Heart left ventricle (tissue), 13 donors: ENCODE results near the gene OTUD4.

Experiments used
- POLR2A ChIP-seq, 2 donors: fragments of 450-650 bp; IDR thresholded peaks; one replicate each; pipeline ENCODE4 v1.6.1; 2017; ENCODE audit warnings: antibody characterized with exemption in 2 of 2, mild to moderate bottlenecking in 2 of 2, moderate library complexity in 2 of 2
- TF ChIP-seq, protein P1 (sequence below), 12 donors: fragments of 200-600 bp; sonication (generic) in 4 of 12; IDR thresholded peaks; one replicate each; pipeline versions ENCODE4 v1.5.0 to v1.8.0; 2018 to 2022; ENCODE audit warnings: antibody characterized with exemption in 12 of 12, mild to moderate bottlenecking in 5 of 12
- donor health status: ischemic (EF 13 %, LVEDD 7.1; RV severe dilation, severe dysfunction).
- donor health status: DM: no; HTN: yes; CAD: no.
- donor health status: DM: no; HTN: no; CAD: no.
- donor health status: ischemic (EF 25% LVEDD 6.9; RV normal size, moderate dysfunction).
- donor health status: ischemic (EF 25% LVEDD 5.7; RV mildly dilated, moderate dysfunction).
- donor health status: ischemic (EF 35%, LVEDD 5.7; RV mildly dilated, moderate dysfunction).
- donor health status: nonischemic (EF 11% LVEDD 7.7; RV severe dilation, severe dysfunction).
- donor health status: DM: yes; HTN: yes; CAD: no.
- donor health status: PGD.
- donor health status: ischemic (EF 29% LVEDD 5.4; RV normal size, mild dysfunction).
- donor health status: nonischemic (EF 23%, LVEDD 6.1; RV moderate dilation, normal function).

DNA sequence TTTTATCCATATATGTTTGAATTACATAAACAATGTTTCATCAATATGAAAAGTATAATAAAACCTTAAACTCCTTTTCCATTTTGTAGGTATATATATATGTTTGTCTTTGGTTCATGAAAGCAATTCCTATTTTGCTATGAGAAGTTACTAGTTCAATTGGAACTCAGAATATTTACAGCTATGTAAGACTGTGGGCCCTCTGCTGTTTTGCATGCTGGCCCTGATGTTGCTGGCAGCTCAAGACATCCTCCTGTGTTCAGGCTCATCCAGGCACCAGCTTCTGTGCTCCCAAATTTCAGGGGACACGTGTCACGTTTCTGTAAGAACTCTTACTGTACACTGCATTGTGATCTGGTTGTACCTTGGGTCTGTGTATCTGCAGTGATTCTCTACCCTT lies 38.7 kb upstream of the OTUD4 start:
- TF ChIP-seq, protein P1, sequence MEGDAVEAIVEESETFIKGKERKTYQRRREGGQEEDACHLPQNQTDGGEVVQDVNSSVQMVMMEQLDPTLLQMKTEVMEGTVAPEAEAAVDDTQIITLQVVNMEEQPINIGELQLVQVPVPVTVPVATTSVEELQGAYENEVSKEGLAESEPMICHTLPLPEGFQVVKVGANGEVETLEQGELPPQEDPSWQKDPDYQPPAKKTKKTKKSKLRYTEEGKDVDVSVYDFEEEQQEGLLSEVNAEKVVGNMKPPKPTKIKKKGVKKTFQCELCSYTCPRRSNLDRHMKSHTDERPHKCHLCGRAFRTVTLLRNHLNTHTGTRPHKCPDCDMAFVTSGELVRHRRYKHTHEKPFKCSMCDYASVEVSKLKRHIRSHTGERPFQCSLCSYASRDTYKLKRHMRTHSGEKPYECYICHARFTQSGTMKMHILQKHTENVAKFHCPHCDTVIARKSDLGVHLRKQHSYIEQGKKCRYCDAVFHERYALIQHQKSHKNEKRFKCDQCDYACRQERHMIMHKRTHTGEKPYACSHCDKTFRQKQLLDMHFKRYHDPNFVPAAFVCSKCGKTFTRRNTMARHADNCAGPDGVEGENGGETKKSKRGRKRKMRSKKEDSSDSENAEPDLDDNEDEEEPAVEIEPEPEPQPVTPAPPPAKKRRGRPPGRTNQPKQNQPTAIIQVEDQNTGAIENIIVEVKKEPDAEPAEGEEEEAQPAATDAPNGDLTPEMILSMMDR (IDR thresholded peaks at IDR 0.05), result no peak
- TF ChIP-seq POLR2A (IDR thresholded peaks at IDR 0.05), result no peak
